Epidermal melanocyte (primary cell): ENCODE data around the gene ZC3H4.

ENCODE experiments used
- DNase-seq: peaks from one replicate; pipeline ENCODE4 v3.0.0; 2011; ENCODE audit warnings: low spot score; ENCODE audit not compliant: insufficient read length

The ZC3H4 gene

DNA sequence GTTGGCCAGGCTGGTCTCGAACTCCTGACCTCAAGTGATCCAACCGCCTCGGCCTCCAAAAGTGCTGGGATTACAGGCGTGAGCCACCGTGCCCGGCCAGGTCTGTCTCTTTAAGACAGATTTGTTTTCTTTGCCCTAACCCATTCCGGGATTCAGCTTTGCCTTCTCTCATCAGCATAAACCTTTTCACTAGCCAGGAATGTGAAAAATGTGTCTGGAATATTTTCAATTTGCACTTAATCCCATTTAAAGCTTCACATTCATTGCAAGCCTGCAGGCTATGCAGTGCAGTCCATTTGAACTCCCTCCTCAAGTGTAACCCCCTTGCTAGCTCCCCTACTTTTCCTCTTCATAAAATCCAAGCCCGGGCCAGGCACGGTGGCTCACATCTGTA, 64.3 kb downstream of the ZC3H4 start:
- no peak for DNase-seq

DNA sequence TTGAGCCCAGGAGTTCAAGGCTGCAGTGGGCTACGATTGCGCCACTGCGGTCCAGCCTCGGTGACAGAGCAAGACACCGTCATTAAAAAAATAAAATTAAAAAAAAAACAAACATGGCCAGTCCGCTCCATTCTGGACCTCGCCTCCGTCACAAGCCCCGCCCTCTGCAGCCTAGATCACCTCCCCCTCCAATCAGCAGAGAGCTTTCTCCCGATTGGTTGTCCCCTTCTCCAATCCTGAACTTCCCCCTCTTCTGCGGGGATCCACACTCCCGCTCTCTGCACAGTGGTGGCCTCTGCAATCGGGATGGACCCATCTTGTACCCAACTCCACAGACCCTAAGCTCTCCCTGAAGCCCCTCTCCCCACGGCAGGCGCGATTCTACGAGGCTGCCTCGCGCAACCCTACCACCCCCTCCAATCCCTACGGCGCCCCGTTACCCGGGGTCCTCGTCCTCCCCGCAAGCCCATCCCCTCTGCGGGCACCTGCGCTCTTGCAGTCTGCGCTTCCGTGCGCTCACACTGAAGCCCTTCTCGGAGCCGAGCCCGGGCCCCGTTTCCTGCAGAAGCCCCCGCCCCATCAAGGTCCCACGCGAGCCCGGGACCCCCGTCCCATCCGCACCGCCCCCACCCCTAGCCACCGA, 65.7 kb downstream of the ZC3H4 start:
- peak; percentile 100 for DNase-seq

DNA sequence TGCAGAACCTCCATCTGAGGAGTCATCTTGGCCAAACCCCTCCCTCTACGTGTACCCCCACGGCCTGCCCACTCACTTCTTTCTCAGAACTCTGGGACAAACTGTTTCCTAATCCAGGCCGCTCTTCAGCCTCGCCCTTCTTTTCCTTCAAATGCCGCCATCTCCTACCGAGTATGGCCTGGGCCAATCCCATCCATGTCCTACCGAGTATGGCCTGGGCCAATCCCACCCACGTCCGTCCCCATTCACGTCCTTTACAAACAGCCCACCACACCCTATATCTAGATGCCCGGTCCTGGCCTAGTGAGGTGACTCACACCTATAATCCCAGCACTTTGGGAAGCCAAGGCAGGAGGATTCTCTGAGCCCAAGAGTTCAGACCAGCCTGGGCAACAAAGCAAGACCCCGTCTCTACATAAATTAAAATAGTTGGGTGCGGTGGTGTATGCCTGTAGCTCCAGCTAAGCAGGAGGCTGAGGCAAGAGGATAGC, 66.3 kb downstream of the ZC3H4 start:
- no peak for DNase-seq

DNA sequence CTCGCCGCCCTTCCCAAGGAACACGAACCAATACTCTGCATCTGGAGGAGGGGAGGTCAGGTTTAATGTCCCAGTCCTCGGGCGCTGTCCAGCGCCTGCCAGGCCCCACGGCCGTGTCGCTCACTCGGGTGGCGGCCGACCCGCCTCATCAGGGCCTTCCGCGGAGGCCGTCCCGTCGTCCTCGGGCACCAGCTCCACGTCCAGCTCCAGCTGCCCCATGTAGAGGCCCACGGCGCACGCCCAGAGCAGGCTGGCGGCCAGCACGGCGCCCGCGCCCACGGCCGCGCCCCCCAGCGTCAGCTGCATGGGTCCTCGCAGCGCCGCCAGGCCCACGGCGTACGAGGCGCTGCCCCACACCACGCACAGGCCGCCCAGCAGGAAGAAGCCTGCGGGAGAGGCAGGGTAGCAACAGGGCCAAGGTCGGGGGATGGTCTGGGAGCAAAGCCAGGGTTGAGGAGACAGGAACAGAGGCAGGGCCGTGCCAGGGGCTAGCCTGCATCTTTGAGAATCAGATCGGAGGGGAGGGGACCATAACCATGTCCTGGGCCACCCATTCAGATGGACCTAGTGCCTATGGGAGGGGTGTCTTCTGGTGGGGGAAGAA, 67.6 kb downstream of the ZC3H4 start:
- DNase-seq, result no peak

DNA sequence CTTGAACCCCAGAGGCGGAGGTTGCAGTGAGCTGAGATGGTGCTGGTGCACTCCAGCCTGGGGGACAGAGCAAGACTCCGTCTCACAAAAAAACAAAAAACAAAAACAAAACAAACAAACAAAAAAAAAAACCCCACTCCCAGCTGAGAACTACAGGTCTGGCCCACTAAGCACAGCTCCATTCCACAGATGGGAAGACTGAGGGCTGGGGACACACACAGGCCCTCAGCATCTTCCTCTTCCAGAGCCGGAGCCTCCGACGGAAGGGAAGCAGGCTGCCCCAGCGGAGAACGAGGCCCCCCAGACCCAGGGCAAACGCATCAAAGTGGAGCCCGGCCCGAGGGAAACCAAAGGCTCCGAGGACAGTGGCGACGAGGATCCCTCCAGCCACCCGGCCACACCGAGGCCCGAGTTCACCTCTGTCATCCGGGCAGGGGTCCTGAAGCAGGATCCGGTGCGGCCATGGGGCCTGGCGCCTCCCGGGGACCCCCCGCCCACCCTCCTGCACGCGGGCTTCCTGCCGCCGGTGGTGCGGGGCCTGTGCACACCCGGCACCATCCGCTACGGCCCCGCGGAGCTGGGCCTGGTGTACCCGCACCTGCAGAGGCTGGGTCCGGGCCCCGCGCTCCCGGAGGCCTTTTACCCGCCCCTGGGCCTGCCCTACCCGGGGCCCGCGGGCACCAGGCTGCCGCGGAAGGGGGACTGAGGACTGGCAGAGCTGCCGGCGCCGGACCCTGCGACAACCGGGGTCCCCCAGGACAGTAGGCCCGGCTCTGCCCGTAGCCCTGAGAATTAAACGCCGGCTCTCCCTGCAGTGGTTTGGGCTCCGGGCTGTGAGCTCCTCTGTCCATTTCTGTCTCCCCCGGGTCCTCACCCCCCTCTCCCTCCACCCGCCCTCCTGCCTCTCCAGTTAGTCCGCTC, 68.4 kb downstream of the ZC3H4 start:
- no peak for DNase-seq

DNA sequence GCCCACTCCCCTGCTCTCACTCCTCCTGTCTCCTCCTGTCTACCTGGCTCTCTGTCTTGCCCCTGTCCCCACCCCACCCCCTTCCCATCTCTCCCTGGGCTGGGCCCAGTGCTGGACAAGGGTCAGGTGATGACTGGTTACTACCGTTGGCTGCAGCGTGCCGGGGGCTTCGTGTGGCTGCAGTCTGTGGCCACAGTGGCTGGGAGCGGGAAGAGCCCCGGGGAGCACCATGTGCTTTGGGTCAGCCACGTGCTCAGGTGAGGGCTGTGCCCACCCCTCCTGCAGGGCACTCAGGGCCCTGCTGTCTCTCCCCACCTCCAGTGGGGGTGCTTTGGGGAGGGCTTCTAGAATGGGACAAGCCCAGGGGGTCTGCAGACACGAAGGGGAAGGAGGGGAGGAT, 72.7 kb downstream of the ZC3H4 start:
- no peak for DNase-seq

DNA sequence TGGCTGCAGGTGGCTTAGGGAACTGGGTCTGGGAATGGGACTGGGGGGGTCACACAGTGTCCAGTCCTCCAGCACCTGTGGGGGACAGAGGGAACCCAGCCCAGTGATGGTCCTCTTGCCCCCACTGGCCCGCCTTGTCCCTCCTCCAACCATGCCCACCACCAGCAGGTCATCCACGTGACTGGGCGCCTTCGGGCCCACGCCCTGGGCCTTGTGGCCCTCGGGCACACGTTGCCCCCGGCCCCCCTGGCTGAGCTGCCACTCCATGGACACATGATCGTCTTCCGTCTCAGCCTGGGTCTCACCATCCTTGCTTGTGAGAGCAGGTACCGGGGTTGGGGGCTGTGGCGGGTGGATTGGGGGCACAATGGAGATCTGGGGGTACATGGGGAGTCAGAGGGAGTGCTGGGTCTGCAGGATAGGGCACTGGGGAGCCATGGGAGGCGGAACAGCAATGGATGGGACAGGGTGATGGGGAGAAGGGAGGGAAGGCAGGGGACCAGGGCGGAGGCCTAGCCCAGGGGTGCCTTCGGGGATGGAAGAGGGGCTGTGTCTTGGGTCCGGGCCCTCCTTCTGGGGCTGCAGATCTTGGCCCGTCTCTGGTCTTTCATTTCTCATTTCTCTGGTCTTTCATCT, 74.2 kb downstream of the ZC3H4 start:
- DNase-seq, result no peak

DNA sequence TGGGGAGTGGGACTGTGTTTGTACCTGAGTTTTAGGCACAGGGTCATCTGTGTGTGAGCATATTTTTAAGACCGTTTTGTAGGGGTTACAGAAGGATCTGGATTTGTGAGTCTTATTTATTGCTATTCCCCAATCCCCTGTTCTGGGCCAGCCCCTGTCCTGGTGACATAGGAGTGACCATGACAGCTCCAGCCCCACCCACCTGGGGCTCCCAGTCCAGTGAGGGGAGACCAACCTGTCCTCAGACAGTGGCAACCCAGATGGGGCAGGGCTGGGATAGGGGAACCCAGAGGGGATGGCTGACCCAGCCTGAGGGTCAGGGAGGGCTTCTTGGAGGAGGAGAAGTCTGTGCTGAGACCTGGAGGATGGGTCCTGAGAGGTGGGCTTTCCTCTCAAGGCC, 75.8 kb downstream of the ZC3H4 start:
- DNase-seq, result no peak

DNA sequence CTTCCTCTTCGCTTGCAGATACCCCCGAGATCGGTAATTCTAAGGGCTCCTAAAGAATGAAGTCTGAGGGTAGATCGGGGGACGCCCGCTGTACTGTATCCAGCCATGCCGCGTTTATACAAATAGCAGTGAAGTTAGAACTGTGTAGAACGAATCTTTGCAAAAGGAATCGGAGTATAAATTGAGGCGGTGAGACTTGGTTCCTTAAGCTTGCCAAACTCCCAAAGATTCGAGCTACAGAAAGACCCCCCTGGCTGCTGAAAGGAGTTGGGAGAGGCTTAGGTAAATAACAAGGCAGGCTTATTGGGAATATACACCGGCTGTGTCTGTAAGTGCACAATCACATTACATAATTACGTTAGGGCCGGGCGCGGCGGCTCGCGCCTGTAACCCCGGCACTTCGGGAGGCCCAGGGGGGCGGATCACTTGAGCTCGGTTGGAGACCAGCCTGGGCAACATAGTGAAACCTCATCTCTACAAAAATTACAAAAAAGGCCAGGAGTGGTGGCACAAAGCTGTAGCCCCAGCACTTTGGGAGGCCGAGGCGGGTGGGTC, 77.4 kb downstream of the ZC3H4 start:
- DNase-seq, result no peak

DNA sequence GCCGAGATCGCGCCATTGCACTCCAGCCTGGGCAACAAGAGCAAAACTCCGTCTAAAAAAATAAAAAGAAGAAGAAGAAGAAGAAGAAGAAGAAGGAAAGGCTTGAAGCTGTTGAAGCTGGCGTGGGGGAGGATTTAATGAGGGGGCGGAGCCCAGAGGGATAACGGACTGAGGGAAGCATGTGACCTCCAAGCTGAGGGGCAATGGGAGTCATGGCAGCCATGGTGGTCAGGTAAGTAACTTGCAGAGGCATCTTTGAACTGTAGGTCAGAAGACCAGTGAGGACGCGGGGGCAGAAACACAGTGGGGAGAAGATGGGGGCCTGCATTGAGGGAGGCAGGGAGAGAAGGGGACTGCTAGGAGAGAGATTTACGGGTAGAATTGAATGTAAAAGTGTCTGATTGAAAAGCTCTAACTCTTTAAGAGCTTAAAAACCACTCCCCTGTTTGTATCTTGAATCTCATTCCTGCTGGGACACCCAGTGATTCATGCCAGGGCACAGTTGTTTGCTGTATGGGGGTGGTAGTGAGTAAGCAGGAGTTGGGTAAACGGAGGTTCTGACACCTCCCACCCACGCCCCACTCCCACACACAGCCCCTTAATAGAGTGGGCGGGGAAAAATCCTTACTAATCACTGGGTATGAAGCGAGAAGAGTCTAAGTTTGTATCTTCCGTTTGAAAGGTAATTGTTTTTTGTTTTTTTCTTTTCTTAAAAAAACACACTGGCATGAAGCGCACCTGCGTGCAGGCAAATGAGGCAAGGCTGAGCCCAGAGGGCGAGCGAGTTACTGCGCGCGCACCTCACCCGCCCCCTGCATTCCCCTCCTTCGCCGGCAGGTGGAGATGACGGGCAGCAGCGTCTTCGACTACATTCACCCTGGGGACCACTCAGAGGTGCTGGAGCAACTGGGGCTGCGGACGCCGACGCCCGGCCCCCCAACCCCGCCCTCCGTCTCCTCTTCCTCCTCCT, 78.2 kb downstream of the ZC3H4 start:
- DNase-seq, result peak; percentile 99

DNA sequence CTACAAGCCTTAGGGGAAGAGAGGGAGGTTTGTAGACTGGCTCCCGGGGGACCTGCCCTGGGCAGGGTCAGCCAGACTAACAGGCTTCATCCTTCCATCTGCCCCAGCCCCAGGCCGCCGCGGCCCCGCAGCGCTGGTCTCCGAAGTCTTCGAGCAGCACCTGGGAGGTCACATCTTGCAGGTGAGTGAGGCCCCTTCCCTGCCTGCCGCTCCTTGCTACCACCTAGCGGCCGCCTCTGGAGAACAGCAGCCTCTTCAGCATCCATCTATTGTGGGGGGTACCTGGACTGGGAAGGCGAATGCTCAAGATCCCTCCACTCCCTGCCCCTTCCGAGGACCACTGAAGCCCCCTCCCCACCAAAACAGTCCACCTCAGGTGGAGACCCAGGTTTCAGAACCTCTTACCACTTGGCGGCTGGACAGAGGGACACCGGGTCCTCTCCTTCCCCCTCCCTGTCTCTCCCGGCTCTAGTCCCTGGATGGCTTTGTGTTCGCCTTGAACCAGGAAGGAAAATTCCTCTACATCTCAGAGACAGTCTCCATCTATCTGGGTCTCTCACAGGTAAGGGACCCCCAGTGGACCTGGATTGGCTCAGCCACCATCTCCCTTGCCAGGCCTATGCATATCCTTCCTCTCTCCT, 81.3 kb downstream of the ZC3H4 start:
- DNase-seq, result peak; percentile 53

DNA sequence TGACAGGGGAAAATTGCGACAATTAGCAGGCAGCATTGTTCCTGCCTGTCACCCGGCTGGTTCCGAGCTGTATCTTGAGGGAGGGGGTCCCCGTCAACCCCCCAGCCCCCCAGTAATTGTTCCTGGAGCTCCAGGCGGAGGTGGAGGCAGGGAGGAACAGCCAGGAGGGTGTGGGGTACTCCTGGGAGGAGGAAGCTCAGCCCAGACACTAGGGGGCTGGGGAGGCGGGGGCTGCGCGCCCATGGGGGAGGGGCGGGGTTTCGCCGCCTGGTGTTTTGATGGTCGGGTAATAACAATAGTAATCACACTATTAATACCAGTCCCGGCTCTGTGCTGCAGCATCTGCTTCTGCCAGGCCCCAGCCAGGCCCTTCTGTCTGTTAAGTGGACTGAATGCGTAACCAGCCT, 85.4 kb downstream of the ZC3H4 start:
- no peak for DNase-seq

DNA sequence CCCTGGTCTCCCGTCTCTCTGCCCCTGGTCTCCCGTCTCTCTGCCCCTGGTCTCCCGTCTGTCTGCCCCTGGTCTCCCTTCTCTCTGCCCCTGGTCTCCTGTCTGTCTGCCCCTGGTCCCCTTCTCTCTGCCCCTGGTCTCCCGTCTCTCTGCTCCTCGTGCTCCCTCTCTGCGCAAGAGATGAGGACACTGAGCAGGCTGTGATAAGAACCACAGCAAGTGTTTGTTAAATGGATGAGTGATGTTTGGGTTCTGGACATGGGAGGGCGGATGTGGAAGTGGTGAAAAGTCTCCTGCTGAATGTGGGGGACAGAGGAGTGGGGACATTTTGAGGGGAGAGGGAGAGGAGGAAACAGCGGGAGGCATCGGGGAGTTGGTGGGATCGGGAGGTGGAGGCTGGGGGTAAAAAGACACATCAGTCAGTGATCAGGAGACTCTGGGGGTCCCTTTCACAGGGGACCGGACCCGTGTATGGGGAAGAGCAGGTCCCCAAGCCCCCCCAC, 85.9 kb downstream of the ZC3H4 start:
- DNase-seq, result no peak

DNA sequence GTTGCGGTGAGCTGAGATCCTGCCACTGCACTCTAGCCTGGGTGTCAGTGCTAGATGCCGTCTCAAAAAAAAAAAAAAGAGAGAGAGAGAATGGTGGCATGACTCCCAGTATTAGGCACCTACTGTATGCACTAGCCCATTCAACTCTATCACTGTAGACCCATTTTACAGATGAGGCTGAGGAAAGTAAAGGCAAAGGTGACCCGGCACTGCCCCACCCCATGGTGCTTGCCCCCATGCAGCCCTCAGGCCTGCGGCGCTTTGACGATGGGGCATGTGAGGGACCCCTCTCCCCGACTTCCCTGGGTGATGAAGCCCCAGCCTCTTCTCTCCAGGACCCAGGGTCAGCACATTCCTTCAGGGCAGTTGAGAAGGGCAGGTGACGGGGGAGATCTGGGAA, 86.7 kb downstream of the ZC3H4 start:
- no peak for DNase-seq

DNA sequence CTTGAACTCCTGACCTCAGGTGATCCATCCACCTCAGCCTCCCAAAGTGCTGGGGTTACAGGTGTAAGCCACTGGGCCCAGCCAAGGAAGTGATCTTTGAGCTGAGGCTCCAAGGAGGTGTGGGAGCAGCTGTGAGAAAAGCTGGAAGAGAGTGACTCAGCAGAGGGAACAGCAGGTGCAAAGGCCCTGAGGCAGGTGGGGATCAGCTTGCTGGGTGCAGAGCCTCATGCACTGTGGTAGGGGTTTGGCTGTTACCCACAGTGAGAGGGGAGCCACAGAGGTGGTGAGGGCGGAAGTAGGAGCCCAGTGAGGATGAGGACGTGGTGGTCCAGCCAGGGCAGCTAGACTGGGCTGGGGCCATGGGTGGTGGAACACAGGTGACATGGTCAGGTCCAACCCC, 87.4 kb downstream of the ZC3H4 start:
- DNase-seq, result no peak

DNA sequence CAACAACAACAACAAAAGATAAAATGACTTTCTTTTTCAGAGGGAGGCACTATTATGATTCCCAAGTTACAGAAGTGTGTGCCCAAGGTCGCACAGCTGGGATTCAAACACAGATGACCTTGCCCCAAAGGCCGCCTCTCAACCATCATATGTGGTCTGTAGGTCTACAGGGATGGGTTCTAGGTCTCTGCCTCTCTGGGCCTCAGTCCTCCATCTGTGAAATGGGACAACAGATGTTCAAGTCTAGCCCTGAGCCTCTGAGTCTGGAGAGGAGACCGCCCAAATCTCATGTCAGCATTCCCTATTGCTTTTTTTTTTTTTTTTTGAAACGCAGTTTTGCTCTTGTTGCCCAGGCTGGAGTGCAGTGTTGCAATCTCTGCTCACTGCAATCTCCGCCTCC, 89.1 kb downstream of the ZC3H4 start:
- DNase-seq, result no peak

DNA sequence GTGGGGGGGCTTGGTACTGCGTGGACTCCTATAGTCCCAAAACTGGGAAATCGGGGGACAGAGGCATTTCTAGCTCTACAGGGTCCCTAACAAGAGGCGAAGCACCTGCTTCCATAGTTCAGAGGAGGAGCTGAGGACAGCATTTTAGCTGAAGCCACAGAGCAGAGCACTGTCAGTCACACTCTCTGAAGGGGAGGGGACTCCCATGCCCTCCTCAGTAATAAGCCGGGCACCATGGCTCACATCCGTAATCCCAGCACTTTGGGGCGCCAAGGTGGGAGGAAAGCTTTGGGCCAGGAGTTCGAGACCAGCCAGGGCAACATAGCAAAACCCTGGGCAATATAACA, 90.2 kb downstream of the ZC3H4 start:
- no peak for DNase-seq

DNA sequence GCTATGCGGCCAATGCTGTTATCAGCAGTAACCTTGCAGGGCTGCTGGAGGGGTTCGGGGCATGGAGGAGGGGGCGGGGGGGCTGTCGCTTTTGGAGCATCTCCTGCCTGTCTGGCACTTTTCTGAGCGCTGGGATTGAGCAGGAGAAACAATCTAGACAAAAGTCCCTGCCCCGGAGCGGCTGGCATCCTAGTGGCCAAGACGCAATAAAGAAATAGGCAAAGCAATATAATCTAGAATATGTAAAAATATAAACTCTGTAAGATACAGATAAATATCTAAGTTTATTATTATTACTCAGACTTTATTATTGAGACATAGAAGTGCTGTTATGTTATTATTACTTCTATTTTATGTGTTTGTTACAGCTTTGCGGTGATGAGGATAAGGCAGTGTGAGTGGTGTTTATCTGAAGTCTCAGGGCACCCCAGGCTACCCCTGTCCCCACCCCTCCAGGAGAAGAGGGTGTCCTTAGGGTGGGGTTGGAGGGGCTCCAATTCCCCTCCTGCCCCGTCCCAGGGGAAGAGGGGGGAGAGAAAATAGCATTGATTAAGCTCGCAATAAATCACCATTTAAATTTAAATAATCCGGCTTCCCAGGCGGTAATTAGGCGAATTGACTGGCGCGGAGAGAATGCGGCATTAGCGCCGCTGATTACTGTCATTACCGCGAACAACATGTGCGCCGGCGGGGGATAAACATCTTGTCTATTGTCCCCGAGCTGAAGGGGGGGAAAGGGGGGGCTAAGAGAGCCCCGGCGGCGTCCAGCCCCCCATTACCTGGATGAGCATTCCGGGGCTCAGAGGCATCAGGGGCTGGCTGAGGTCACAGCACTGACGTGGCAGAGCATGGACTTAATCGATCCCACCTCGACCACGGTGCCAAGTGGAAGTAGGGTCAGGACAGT, 90.8 kb downstream of the ZC3H4 start:
- DNase-seq, result no peak

DNA sequence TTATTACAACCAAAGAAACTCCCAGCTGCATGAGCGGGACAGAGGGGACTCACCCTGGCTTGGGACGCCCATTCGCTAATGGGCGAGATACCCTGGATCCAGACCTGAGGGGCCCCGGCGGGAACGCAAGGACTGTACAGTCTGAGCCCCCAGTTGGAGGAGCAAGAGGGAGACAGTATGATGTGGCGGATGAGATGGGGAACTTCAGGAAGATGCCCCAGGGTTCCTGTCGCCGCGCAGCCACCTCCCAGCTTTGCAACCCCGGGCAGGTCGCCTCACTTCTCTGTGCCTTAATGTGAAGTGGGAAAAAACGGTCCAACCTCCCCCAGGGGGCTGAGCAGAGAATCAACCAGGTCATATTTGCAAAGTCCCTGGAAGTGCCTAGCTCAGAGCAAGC, 91.4 kb downstream of the ZC3H4 start:
- DNase-seq, result no peak
